ENCODE measurements around the gene CEP135. TPM values are rescaled to one million over a fixed set of nuclear protein-coding genes. Genes with fewer than 3 reads are reported as not detected.

CEP135 gene
- total and polyA plus RNA-seq, 2 donors (not counting 1 experiment from before 2014, with no cell fraction given), result 6.4 to 41.0 TPM

DNA sequence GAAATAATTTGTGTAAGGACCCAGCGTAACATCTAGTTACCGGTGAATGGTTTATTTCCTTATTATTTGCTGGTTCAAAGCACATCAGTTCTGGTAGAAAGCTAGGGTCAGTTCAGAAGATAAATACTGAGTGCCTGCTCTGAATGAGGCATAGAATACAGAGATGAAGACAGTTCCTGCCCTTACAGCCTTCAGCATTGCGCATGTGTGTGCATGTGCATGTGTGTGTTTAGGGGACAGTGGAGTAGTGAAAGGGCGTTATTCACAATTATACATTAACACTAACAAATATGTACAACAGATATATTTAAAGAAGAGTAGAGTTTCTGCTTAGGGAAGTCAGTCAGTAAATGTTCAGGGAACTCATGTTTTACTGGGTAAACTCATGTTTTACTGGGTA lies 29.1 kb downstream of the CEP135 start:
- Histone ChIP-seq H2AFZ (ENCODE audit: insufficient read depth, low read depth, low read length, poor library complexity, severe bottlenecking) (no peak overlapping the region), H3K27me3 (replicated peaks in 1 of 4; ENCODE audit: control extremely low read depth in 1 of 4, control insufficient read depth in 3 of 4, insufficient read depth in 4 of 4, low read length in 3 of 4) (no peaks in the 10 kb centered on the region), H3K9me3 (ENCODE audit: control extremely low read depth in 1 of 3, control insufficient read depth in 2 of 3, insufficient read depth in 1 of 3, low read length in 2 of 3) (no peaks in the 10 kb centered on the region), H3K4me2 (replicated peaks; ENCODE audit: low read depth, low read length, poor library complexity, severe bottlenecking) (no peak overlapping the region), H3K79me2 (ENCODE audit: control insufficient read depth, insufficient read depth, low read length) (no peaks in the 10 kb centered on the region), H3K36me3 (replicated peaks in 1 of 2; ENCODE audit: control extremely low read depth in 1 of 2, control insufficient read depth in 1 of 2, extremely low read depth in 1 of 2, insufficient read depth in 2 of 2, low read length in 1 of 2) (peaks cover 23 to 28% of the 10 kb centered on the region in 2 experiments), H3K9ac (ENCODE audit: low read length) (no peak overlapping the region), H4K20me1 (ENCODE audit: control insufficient read depth, insufficient read depth, low read length, poor library complexity, severe bottlenecking) (no peaks in the 10 kb centered on the region), H3K4me3 (ENCODE audit: control extremely low read depth in 1 of 5, extremely low read depth in 1 of 5, insufficient read depth in 1 of 5, low read depth in 2 of 5, low read length in 4 of 5) (no peak overlapping the region), H3K27ac (ENCODE audit: low read length in 2 of 2) (no peak overlapping the region), H3K4me1 (ENCODE audit: control insufficient read depth in 2 of 2, insufficient read depth in 2 of 2, low read length in 2 of 2) (no peaks in the 10 kb centered on the region)
- CTCF ChIA-PET, result interaction anchor here (1.6 kb wide), 1 partner anchor 110 kb away, joined by 3 read pairs; no protein-coding TSS in a partner anchor
- Mint-ChIP-seq H3K4me1 (peaks cover 10% of the 10 kb centered on the region), H3K27ac (no peak overlapping the region), H3K9me3 (ENCODE audit: insufficient read depth) (no peaks in the 10 kb centered on the region), H3K4me3 (no peak overlapping the region), H3K27me3 (no peaks in the 10 kb centered on the region)
- TF ChIP-seq, protein P1, sequence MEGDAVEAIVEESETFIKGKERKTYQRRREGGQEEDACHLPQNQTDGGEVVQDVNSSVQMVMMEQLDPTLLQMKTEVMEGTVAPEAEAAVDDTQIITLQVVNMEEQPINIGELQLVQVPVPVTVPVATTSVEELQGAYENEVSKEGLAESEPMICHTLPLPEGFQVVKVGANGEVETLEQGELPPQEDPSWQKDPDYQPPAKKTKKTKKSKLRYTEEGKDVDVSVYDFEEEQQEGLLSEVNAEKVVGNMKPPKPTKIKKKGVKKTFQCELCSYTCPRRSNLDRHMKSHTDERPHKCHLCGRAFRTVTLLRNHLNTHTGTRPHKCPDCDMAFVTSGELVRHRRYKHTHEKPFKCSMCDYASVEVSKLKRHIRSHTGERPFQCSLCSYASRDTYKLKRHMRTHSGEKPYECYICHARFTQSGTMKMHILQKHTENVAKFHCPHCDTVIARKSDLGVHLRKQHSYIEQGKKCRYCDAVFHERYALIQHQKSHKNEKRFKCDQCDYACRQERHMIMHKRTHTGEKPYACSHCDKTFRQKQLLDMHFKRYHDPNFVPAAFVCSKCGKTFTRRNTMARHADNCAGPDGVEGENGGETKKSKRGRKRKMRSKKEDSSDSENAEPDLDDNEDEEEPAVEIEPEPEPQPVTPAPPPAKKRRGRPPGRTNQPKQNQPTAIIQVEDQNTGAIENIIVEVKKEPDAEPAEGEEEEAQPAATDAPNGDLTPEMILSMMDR (IDR thresholded peaks at IDR 0.05), result no peak
- TF ChIP-seq EZH2 (IDR thresholded peaks at IDR 0.05; ENCODE audit: borderline replicate concordance, insufficient read depth, low read depth, low read length, poor library complexity, severe bottlenecking), result no peak
- ATAC-seq (ENCODE audit: low read depth) (no peak), DNase-seq (no peak)
- intact Hi-C loops (cut with micrococcal nuclease), result no loop called here
- WGBS (ENCODE audit: insufficient coverage), result 94% methylated on average over 2 of the region's 4 CpGs
- POLR2A ChIA-PET, result no interaction called here

DNA sequence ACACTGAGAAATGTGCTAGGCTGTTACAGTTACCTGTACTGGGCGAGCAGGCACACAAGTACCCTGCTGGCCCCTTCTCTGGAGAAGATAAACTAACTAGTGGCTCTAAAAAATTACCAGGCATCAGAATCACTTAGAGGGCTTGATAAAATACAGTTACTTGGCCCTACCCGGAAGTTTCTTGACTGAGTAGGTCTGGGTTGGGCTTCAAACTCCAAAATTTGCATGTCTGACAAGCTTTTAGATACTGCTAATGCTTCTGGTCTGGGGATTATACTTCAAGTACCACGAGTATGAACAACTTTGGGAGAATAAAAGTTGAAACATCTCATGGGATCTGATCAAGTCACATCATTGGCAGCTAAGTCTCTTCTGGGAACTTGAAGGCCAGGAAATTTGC lies 30.8 kb downstream of the CEP135 start:
- no peak overlapping the region for H3K27ac ChIP-seq (ENCODE audit: low read length in 2 of 2)
- peaks cover 24 to 29% of the 10 kb centered on the region in 2 experiments for H3K36me3 ChIP-seq (replicated peaks in 1 of 2; ENCODE audit: control extremely low read depth in 1 of 2, control insufficient read depth in 1 of 2, extremely low read depth in 1 of 2, insufficient read depth in 2 of 2, low read length in 1 of 2)
- TF ChIP-seq, protein P1 (IDR thresholded peaks at IDR 0.05), result no peak
- TF ChIP-seq EZH2 (IDR thresholded peaks at IDR 0.05; ENCODE audit: borderline replicate concordance, insufficient read depth, low read depth, low read length, poor library complexity, severe bottlenecking), result no peak
- intact Hi-C loops (cut with micrococcal nuclease), result no loop called here
- Mint-ChIP-seq H3K4me1 (peaks cover 10% of the 10 kb centered on the region), H3K4me3 (no peak overlapping the region), H3K9me3 (ENCODE audit: insufficient read depth) (no peaks in the 10 kb centered on the region), H3K27me3 (no peaks in the 10 kb centered on the region), H3K27ac (peak overlapping the region; percentile 34)
- no peaks in the 10 kb centered on the region for H3K9me3 ChIP-seq (ENCODE audit: control extremely low read depth in 1 of 3, control insufficient read depth in 2 of 3, insufficient read depth in 1 of 3, low read length in 2 of 3)
- H3K4me1 ChIP-seq (ENCODE audit: control insufficient read depth in 2 of 2, insufficient read depth in 2 of 2, low read length in 2 of 2), result no peaks in the 10 kb centered on the region
- ChIA-PET CTCF (no interaction called here), POLR2A (no interaction called here)
- H3K4me2 ChIP-seq (replicated peaks; ENCODE audit: low read depth, low read length, poor library complexity, severe bottlenecking), result no peak overlapping the region
- no peak overlapping the region for H2AFZ ChIP-seq (ENCODE audit: insufficient read depth, low read depth, low read length, poor library complexity, severe bottlenecking)
- no peaks in the 10 kb centered on the region for H4K20me1 ChIP-seq (ENCODE audit: control insufficient read depth, insufficient read depth, low read length, poor library complexity, severe bottlenecking)
- no peaks in the 10 kb centered on the region for H3K27me3 ChIP-seq (replicated peaks in 1 of 4; ENCODE audit: control extremely low read depth in 1 of 4, control insufficient read depth in 3 of 4, insufficient read depth in 4 of 4, low read length in 3 of 4)
- DNase-seq, result peak; percentile 10
- no peak overlapping the region for H3K9ac ChIP-seq (ENCODE audit: low read length)
- no peak overlapping the region for H3K4me3 ChIP-seq (ENCODE audit: control extremely low read depth in 1 of 5, extremely low read depth in 1 of 5, insufficient read depth in 1 of 5, low read depth in 2 of 5, low read length in 4 of 5)
- ATAC-seq (ENCODE audit: low read depth), result no peak
- H3K79me2 ChIP-seq (ENCODE audit: control insufficient read depth, insufficient read depth, low read length), result no peaks in the 10 kb centered on the region
- 82% methylated on average over 3 of the region's 3 CpGs for WGBS (ENCODE audit: insufficient coverage)
